Limb (tissue), 2 donors: Measurements from ENCODE around the gene NME7.
A peak's percentile ranks its signal among the peaks of the same experiment; 100 is the strongest.
"Not testable (repeated sequence)": the region's sequence is repeated elsewhere in the genome, so short reads cannot be mapped to it uniquely, and the experiment has no call there.

Experiments used
- DNase-seq, 2 donors: peaks; one replicate each; pipeline ENCODE4 v3.0.0-alpha.2; 2016; ENCODE audit errors: extremely low spot score in 2 of 2

Gene NME7

DNA sequence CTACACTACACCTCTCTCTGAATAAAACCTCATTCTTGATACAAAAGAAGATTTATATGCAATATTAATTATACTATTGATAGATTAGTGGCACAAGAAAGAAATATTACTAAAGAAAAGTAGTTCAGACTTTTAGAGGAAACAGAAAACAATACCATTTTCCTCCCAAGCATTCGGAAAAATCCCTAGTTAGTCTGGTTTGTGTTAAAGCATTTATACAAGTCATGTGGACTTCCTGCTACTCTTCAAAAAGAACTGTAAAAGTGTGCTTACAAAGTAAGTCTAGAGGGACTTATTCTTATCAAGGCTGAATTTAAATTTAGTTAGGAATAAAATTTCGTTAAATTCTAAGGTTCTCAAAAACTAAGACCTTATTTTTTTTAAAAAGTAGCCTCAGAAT lies 132.0 kb downstream of the NME7 start:
- no peak for DNase-seq

DNA sequence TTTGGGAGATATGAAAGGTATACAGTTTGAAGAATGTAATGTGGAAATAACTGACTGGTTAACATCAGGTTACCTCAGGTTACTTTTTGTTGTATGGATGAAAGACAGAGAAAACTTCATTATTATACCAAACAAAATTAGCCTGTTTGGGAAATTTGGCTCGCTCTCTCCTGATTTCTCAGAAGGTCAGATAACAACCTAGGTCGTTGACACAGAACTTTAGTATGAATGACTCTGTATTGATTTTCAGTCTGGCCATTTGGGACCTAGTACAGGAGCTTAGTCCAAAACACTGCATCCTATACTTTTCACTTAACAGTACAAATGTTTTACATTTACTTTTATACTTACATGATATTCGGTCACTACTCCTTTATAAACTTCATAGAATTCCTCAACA lies 132.8 kb downstream of the NME7 start:
- DNase-seq = no peak

DNA sequence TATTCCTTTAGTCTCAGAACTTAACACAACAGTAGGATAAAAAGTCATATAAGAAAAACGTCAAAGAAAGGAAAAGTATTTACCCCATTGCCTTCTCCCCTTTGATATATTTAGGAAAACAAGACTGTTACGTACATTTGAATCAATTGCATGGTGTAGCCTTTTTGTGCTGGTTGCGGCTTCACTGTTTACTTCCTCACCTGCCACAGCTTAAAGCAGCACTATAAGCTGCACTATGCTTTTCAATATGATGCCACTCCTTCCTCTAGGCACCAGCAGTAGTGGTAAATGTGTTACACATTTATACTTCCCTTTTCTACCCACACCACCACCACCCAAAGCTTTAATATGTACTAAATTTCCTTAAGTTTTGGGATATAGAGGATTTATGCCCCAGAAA lies 150.0 kb downstream of the NME7 start:
- no peak for DNase-seq

DNA sequence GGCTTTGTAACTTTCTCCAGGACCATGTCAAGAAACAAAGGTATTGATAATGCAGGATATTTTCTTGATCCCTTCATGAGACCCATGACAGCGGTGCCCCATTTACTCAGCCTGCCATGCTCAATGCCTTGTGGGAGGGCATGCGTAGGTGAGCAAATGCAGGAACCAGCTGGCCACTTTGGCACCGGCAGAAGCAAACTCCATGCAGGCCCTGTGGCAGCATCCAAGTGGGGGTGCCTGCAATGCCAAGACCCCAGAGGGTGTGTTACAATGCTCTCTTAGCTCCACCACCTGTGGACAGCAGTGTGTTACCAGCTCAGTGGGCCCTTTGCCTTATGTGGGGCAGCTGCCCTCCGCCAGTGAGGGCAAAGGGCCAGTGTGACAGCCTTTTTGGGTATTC lies 153.0 kb downstream of the NME7 start:
- DNase-seq = no peak

DNA sequence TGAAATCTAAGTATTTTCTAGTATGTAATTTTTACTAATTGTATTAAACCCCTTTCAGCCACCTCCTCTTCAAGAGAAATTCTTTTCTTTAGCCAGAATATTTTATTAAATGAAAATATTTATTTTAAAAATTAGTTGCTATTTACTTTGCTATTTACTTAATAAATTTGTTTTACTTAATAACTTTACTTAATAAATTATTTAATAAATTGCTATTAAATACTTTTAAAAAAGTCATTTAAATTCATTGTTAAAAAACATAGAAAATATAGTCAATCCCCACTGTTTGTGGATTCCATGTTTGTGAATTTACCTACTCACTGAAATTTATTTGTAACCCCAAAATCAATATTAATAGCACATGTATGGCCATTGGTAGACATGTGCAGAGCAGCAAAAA lies 155.5 kb downstream of the NME7 start:
- no peak for DNase-seq

DNA sequence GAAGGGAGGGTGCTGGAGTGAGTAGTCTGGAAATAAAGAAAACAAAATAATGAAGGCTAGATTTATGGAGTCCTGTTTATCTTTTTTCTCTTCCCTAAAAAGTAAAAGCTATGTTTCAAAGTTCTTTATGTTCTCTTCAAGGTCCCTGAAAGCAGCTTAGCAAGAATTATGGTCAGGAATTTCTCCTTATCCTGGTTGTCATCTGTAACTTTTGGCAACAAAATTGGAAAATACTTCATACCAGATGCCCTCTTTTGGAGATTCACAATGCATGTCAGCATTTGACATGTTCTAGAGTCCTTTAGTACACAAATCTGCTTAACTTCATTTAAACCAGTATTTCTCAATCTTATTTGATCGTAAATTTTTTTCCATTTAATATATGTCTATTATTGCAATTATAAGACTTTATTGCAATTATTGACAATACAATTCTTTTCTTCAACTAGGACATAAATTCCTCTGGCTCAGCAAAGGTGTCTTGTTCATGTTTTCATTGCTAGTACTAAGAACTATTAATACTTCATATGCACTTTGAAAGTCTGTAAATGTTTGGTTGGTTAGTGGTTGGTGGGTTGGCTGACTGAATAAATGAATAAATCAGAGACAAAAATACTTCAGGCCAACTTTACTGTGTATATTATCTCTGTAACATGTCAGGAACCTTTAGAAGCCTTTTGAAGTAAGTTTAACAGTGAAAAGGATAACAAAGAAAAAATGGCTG lies 159.6 kb downstream of the NME7 start:
- peak in 1 of 2 donors; percentile 8 for DNase-seq

DNA sequence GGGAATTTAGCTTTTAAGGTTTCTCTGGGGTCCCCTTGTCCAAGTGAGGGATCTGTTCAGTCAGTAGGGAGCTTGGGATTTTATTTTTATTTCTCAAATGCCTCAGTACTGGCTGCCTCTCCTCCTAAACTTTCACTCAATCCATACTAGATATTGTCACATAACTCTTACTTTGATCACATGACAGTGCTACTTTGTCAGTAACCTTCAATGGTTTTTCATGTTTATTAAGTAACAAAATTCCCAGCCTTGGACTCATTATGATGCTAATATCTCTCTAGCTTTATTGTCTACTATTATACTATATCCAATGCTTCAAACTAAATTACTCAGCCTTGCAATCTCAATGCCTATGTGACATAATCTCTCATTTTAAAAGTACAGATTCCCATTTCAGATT lies 163.4 kb downstream of the NME7 start:
- no peak for DNase-seq

DNA sequence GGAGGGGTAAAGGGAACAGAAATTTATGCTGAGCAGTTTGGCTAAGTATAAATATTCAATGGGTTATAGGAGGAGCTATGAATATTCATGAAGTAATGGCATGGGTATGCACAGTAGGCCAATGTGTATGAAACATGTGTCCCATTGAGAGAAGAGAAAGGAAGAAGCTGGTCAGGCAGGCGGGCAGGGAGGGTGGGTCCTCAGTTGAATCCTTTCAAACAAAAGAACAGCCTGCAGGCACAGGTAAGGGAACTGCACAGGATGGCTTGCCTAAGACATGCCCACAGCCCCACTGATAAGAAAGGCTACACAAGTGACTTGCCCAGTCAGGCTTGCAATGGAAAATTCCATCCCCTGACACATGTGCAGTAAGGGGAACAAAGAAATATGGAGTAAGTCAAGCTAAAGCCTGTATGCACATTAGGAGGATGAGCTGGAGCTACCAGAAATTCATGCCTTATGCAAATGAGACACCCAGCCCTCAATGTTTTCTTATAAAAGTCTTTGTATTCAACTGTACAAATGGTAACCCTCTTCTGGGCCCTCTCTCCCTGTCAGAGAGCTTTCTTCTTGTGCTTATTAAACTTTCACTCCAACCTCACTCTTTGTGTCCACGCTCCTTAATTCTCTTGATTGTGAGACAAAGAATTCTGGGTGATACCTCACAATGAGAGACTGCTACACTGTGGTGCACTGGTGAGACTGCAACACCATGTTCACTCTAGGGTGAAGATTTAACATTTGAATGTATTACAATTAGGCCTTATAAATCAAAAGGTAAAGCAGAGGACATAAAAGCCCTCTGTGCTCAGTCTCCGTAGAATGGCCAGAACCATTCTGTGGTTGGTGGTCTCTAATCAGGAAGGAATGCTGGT lies 164.6 kb downstream of the NME7 start:
- no peak for DNase-seq

DNA sequence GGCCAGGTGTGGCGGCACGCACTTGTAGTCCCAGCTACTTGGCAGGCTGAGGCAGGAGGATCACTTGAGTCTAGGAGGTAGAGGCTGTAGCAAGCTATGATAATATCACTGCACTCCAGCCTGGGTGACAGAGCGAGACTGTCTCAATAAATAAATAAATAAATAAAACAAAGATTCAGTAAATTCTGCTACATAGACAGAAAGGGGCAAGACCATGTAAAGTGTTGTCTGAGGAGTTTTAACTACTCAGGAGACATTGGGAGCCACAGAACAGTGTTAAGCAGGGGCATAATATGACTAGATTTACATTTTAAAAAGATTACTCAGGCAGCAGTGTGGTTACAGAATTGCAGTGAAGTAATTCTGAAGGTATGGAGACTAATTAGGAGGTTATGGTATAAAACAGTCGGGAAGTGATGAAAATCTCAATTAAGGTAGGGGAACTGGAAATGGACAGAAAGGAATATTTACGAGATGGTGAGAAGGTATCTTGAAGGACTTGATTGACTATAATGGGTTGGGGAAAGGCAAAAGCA lies 166.4 kb downstream of the NME7 start:
- DNase-seq = no peak

DNA sequence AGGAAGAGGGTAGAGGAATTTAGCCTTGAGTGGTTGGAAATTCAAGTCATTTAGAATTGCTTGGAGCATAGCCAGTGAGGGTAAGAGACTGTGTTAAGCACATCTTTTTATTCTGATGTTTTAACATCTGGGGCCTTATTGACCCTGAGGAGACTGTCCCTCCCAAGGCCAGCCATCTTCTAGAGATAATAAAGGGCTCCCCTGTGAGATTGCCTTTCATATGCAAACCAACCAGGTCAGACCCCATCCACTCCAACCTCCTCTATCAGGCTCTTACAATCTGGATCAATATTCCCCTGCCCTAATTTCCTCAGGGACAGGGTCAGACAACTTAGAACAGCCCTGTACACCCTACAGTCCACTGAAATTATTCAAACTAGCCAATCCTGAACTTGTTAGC lies 167.3 kb downstream of the NME7 start:
- no peak for DNase-seq

DNA sequence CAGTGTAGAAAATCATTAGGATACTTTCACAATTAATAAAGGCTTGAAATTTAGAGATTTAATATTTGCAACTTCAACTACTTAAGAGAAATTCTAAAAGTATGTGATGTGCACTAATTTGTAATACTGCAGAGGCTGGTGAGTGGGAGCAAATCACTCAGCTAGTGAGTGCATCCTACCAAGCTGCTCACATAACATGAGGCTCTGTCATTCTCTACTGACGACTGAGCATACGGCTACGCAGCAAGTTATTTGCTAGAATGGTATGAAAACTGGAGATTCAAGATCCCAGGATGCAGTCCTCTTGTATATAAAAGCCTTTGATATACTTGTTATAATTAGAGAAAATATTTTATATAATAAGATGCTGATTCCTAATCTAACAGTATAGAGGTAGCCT lies 171.0 kb downstream of the NME7 start:
- no peak for DNase-seq

DNA sequence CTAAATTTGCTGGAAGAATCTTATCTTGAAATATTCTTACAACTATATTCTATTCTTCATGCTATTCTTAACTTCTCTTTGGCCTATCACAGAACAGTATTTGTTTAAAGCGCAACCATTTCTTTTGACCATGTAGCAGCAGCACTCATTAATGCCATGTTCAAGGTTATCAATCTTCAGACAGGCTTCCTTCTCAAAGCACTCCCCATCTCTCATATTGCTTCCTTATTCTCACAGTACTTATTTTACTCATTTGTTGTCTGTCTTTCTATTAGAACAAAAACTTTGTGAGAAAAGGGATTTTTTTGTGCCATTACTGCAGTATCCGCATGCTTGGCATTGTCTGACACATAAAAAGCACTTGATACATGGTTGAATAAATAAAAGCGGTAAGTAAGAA lies 171.4 kb downstream of the NME7 start:
- no peak for DNase-seq

DNA sequence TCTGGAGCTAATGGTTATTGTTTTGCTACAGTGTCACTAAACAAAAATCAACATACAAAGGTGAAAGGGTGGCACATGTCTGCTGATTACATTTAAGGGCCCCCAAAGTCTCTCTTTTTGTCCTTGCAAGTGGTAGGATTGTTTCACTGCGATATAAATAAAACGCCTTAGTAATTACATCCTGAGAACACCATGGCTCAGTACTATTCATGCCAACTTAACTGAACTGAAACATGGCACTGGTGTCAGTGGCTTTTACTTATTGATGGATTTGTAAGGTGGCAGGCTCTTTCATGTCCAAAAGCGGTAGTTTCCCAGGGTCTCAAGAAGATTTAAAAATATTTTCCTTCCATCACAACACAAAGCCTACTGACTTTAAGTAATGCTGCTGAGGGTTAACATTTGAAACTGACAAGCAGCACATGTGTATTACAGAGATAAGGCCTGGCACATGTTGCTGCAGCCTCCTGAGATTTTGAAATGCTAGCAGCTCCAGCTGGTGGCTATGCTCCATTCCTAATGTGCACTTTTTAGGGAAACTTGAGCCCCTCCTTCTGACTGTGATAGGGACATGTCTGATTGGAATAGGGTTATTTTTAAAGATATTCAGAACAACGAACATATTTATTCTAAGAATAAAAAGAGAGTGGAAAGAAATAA lies 174.3 kb downstream of the NME7 start:
- peak; percentile 27 to 45 for DNase-seq

DNA sequence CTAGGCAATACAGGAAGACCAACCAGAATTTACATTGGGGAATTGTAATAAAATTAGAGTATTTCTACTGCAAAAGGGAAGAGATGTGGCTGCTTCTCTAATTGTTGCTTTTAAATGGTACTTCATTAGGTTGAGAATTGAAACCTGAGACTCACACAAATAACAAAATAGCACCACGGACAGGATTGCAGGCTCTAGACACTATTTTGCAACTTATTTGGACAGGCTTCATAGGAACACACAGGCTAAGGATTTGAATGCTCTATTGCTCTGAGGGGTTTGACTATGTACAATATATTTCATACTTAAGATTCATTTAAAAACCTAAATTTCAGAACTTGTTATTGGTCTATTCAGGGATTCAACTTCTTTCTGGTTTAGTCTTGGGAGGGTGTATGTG lies 181.5 kb downstream of the NME7 start:
- no peak for DNase-seq

DNA sequence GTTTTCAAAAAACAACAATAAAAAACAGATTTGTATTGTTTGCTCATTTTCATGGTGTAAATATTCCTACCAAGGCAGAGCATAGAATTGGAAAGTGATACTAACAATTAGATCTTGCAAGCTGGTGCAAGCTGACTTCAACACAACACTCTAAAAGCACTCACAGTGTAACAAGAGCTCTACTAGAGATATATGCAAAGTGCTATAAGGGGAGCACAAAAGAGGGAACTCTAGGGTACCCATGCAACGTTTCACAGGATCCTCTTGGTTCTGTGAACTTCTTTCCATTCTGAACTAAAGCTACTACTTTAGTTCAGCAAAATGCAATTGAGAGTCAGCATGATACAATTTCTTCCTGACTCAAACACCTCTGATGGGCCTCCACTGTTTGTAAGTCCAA lies 182.8 kb downstream of the NME7 start:
- no peak for DNase-seq

DNA sequence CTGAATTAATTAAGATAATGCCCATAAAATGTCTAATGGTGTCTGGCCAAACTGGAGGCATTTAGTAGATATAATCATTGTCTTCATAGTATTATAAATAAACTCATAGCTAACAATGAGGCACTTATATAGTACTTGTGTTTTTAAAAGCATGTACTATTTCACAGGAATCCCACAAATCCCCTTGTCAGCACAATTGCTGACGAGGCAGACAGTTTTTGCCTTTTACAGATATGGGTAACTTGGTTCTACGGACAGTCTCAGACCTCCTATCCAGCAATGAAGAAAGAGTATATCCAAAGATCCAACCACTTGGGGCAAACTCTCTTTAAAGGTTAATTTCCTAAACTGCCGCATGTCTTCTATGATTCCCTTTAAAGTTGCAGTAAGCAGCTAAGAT lies 187.4 kb downstream of the NME7 start:
- DNase-seq = no peak

DNA sequence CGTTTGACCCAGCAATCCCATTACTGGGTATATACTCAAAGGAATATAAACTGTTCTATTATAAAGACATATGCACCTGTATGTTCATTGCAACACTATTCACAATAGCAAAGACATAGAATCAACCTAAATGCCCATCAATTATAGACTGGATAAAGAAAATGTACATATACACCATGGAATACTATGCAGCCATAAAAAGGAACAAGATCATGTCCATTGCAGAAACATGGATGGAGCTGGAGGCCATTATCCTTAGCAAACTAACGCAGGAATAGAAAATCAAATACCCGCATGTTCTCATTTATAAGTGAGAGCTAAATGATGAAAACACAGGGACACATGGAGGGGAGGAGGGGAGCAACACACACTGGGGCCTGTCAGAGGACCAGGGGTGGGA lies 188.2 kb downstream of the NME7 start:
- DNase-seq = not testable (repeated sequence)

DNA sequence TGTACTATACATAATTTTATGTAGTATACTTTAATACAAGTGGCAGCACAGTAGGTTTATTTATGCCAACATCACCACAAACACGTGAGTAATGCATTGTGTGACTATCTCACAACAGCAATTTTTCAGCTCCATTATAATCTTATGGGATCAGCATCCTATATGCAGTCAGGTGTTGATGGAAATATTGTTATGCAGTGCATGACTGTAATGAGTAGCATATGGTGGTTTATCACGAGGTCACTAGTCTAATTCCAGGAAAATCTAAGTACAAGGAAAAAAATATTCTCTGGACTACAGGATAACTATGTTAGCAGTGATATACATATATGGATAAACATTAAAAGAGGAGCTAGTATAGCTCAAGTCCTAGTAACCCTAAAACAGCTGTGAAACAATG lies 192.1 kb downstream of the NME7 start:
- DNase-seq = peak in 1 of 2 donors; percentile 17

DNA sequence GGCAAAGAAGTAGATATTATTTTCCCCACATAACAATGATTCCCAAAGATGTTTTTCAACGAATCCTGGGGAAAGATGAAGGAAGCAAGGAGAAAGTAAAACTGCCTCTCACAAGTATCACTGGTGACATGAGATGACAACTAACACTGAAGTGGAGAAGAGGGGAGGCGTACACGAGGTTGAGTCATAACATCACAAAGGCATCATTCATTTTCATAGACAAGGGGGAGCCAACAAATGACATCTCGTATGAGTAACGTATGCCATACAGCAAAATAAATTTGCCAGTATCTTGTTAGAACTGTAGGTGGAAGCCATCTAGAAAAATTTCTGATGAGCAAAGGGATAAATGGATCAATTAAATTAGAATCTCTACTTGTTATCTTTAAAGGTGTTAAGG lies 204.5 kb downstream of the NME7 start:
- no peak for DNase-seq

DNA sequence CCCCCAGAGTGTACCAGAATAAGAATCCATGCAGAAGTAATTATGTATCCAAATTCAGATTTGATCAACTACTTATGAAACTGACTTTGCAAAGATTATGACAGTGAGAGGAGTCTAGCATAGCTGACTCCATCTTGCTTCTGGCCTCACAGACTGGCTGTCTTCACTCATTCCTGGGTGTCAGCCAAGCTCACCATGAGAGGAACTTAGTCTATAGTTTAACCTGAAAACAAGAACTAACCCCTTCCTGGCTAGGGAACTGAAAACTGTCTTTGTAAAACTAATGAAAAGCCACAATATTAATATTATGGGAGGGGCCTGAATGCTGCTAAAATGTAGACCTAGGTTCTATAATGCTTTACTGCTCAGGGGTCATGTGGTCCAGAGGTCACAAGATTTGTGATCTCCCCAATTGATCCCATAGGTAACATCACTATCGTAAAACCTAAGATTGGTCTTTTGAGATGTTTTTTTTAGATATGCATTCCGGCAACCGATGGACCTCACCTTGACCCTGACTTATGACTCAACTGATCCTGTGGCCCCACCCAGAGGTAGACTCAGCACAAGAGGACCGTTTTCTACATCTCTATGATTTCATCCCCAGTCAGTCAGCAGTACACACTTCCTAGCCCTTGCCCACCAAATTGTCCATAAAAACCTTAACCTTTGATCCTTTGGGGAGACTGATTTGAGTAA lies 206.0 kb downstream of the NME7 start:
- DNase-seq = no peak

DNA sequence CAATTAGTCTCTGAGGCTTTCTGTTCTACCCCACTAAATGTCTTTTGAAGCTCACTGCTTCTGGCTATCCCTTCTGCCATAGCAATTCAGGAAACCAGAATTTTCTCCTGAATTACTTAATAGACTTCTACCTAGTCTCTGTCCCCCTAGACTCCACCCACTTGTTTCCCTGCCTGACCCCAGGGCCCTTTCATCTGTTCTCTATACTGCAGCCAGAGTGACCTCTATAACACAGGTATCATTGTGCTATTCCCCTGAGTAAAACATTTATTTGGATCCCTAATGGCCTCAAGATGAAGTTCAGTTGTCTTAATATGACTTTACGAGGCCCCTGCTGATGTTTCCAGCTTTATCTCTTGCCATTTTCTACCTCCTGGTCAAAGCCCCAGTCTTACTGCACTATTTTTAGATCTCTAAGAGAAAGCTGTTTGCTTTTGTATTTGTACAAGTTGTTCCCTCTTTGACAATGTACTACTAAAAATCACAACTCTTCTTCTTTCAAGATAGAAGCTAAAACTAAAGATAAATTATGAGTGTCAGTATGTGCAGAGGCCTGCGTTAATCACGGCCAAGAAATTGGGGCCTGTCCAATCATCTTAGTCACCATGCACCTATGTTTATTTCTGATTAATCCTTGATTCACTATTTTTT lies 206.6 kb downstream of the NME7 start:
- no peak for DNase-seq
